OCI-LY3 (cell line): ENCODE measurements around the gene COL4A5.

Experiments used
- H2AFZ ChIP-seq: fragments of 200-600, 300-600 bp; shearing (Covaris generic); 2 replicates; pipeline ENCODE4 v1.6.0; 2014; ENCODE audit warnings: antibody characterized with exemption, low read depth, low read length
- H3K27ac ChIP-seq: fragments of 200-600, 300-600 bp; sonication (generic); 2 replicates; pipeline ENCODE4 v1.5.1; 2014; ENCODE audit warnings: mild to moderate bottlenecking, low read length, moderate library complexity, mixed read lengths
- H3K27me3 ChIP-seq: fragments of 200-600, 300-600 bp; sonication (generic); 2 replicates; pipeline ENCODE4 v1.6.1; 2014; ENCODE audit warnings: low read depth, low read length, mixed read lengths
- H3K36me3 ChIP-seq: fragments of 200-600, 300-600 bp; sonication (generic); replicated peaks from 2 replicates; pipeline ENCODE3; 2014; ENCODE audit warnings: low read depth, low read length, mixed read lengths
- H3K4me1 ChIP-seq: fragments of 300-600, 200-600 bp; sonication (generic); 2 replicates; pipeline ENCODE4 v1.6.1; 2014; ENCODE audit warnings: low read length, mixed read lengths
- H3K4me2 ChIP-seq: fragments of 200-600, 300-600 bp; sonication (generic); 2 replicates; pipeline ENCODE4 v1.6.1; 2014; ENCODE audit warnings: low read length, mixed read lengths
- H3K4me3 ChIP-seq: fragments of 300-600, 200-600 bp; sonication (generic); 2 replicates; pipeline ENCODE4 v1.5.1; 2014; ENCODE audit warnings: antibody characterized with exemption, mild to moderate bottlenecking, low read length, moderate library complexity
- H3K79me2 ChIP-seq: fragments of 300-600, 200-600 bp; shearing (Covaris generic); 2 replicates; pipeline ENCODE4 v1.6.1; 2014; ENCODE audit warnings: mild to moderate bottlenecking, low read length, mixed read lengths
- H3K9ac ChIP-seq: fragments of 300-600, 200-600 bp; shearing (Covaris generic); 2 replicates; pipeline ENCODE4 v1.6.0; 2014; ENCODE audit warnings: mild to moderate bottlenecking, low read length, moderate library complexity
- H3K9me3 ChIP-seq: fragments of 200-600, 300-600 bp; shearing (Covaris generic); 2 replicates; pipeline ENCODE4 v1.6.1; 2014; ENCODE audit warnings: low read length, mixed read lengths; ENCODE audit not compliant: insufficient read depth
- H4K20me1 ChIP-seq: fragments of 200-600, 300-600 bp; sonication (generic); 2 replicates; pipeline ENCODE4 v1.6.1; 2016; ENCODE audit warnings: low read length, mixed read lengths; ENCODE audit not compliant: insufficient read depth
- CTCF ChIP-seq: fragments of 200-600, 300-600 bp; sonication (generic); IDR thresholded peaks from 2 replicates; pipeline ENCODE4 v1.5.1; 2014; ENCODE audit warnings: antibody characterized with exemption, low read length, low read depth
- EZH2phosphoT487 ChIP-seq: fragments of 200-600 bp; shearing (Covaris generic); IDR thresholded peaks from 2 replicates; pipeline ENCODE4 v1.6.1; 2018; ENCODE audit warnings: antibody characterized with exemption, mixed run types, low read depth

COL4A5 gene

GRCh38 chrX:108426262-108426661 is 13.4 kb upstream of the COL4A5 start:
- no peaks in the 10 kb centered on the region for H3K79me2 ChIP-seq
- H4K20me1 ChIP-seq = no peaks in the 10 kb centered on the region
- no peak overlapping the region for H3K4me3 ChIP-seq
- H3K9me3 ChIP-seq = no peaks in the 10 kb centered on the region
- no peak overlapping the region for H3K27ac ChIP-seq
- no peak overlapping the region for H3K9ac ChIP-seq
- H2AFZ ChIP-seq = no peak overlapping the region
- no peaks in the 10 kb centered on the region for H3K4me1 ChIP-seq
- no peaks in the 10 kb centered on the region for H3K27me3 ChIP-seq
- H3K4me2 ChIP-seq = no peak overlapping the region
- no peaks in the 10 kb centered on the region for H3K36me3 ChIP-seq
- TF ChIP-seq CTCF (no peak), EZH2phosphoT487 (no peak)

GRCh38 chrX:108435261-108435660 is 4.4 kb upstream of the COL4A5 start:
- Histone ChIP-seq H3K9ac (no peak overlapping the region), H3K27ac (no peak overlapping the region), H3K4me3 (no peak overlapping the region), H2AFZ (no peak overlapping the region), H3K27me3 (no peaks in the 10 kb centered on the region), H3K36me3 (no peaks in the 10 kb centered on the region), H4K20me1 (no peaks in the 10 kb centered on the region), H3K9me3 (no peaks in the 10 kb centered on the region), H3K79me2 (no peaks in the 10 kb centered on the region), H3K4me2 (no peak overlapping the region), H3K4me1 (no peaks in the 10 kb centered on the region)
- TF ChIP-seq EZH2phosphoT487 = no peak
- TF ChIP-seq CTCF = no peak

GRCh38 chrX:108437349-108438109 is 2.1 kb upstream of the COL4A5 start:
- Histone ChIP-seq H3K9me3 (no peaks in the 10 kb centered on the region), H3K36me3 (no peaks in the 10 kb centered on the region), H3K4me1 (no peaks in the 10 kb centered on the region), H2AFZ (no peak overlapping the region), H3K4me3 (no peak overlapping the region), H3K27ac (no peak overlapping the region), H3K9ac (no peak overlapping the region), H3K4me2 (no peak overlapping the region), H3K79me2 (no peaks in the 10 kb centered on the region), H3K27me3 (no peaks in the 10 kb centered on the region), H4K20me1 (no peaks in the 10 kb centered on the region)
- no peak for TF ChIP-seq EZH2phosphoT487
- TF ChIP-seq CTCF = no peak

GRCh38 chrX:108438110-108438623 is 1.5 kb upstream of the COL4A5 start, which contains the start of gene COL4A6:
TSS of gene COL4A6 (minus strand) at chrX:108438422. CDS start at chrX:108438196, 226 bp downstream.
- no peaks in the 10 kb centered on the region for H4K20me1 ChIP-seq
- H3K36me3 ChIP-seq = no peaks in the 10 kb centered on the region
- no peaks in the 10 kb centered on the region for H3K27me3 ChIP-seq
- TF ChIP-seq CTCF (no peak), EZH2phosphoT487 (no peak)
- H3K27ac ChIP-seq = no peak within 1 kb of the TSS
- H3K4me3 ChIP-seq = no peak within 1 kb of the TSS
- no peaks in the 10 kb centered on the region for H3K79me2 ChIP-seq
- H3K9ac ChIP-seq = no peak within 1 kb of the TSS
- H3K4me1 ChIP-seq = no peaks in the 10 kb centered on the region
- no peak within 1 kb of the TSS for H2AFZ ChIP-seq
- H3K4me2 ChIP-seq = no peak within 1 kb of the TSS
- no peaks in the 10 kb centered on the region for H3K9me3 ChIP-seq
